IgD-negative memory B cell (primary cell): ENCODE data around the gene LDHAL6B. TPM values are rescaled to one million over a fixed set of nuclear protein-coding genes. Genes with fewer than 3 reads are reported as not detected.
A peak's percentile ranks its signal among the peaks of the same experiment; 100 is the strongest.

ENCODE experiments used
- H3K27ac Mint-ChIP-seq, 3 donors: one replicate each; pipeline ENCODE4 v1.8.0; 2020 to 2022; ENCODE audit warnings: mild to moderate bottlenecking in 3 of 3, mixed read lengths in 3 of 3, moderate library complexity in 1 of 3
- H3K27me3 Mint-ChIP-seq: one replicate; pipeline ENCODE4 v1.8.0; 2021; ENCODE audit warnings: mixed read lengths
- H3K36me3 Mint-ChIP-seq: one replicate; pipeline ENCODE4 v1.8.0; 2020; ENCODE audit warnings: mild to moderate bottlenecking, mixed read lengths
- H3K4me1 Mint-ChIP-seq, 3 donors: one replicate each; pipeline ENCODE4 v1.8.0; 2020 to 2022; ENCODE audit warnings: mixed read lengths in 3 of 3, mild to moderate bottlenecking in 1 of 3
- H3K4me3 Mint-ChIP-seq, 4 donors: one replicate each; pipeline ENCODE4 v1.8.0; 2020 to 2022; ENCODE audit warnings: mild to moderate bottlenecking in 4 of 4, mixed read lengths in 4 of 4, moderate library complexity in 3 of 4
- H3K9me3 Mint-ChIP-seq, 3 donors: one replicate each; pipeline ENCODE4 v1.8.0; 2020 to 2021; ENCODE audit warnings: mixed read lengths in 3 of 3, mild to moderate bottlenecking in 1 of 3
- polyA plus RNA-seq: library from polyadenylated mRNA; unstranded; fragments of 300-500 nt; fragmentation: Illumina TruSeq; gene quantifications from one replicate; pipeline ENCODE4 v1.2.3, GENCODE V29; 2021

Gene LDHAL6B
- polyA plus RNA-seq, 1 donor from 2014 or later: not detected

DNA sequence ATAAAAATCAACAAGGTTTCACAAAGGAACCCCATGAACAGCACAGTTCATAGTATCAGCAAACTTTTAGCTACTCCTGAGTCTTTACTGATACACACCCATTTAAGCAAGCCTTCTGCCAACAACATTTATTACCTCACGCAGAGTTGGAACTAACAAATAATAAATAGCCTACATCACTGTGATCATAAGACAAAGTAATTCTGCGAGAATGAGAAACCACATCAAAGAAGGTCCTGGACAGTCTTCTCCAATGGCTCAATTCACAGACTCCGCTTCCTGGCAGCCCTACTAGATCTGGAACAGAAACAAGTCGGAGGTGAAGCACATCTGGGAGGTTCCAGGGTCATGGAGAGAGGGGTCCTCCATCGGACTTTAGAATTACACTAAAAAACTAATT lies 37.0 kb downstream of the LDHAL6B start:
- Mint-ChIP-seq H3K27me3 (no peaks in the 10 kb centered on the region), H3K9me3 (no peaks in the 10 kb centered on the region), H3K27ac (no peak overlapping the region), H3K4me1 (peaks cover 11 to 26% (median 13%) of the 10 kb centered on the region in 3 donors), H3K4me3 (no peak overlapping the region), H3K36me3 (peaks cover 4% of the 10 kb centered on the region)

DNA sequence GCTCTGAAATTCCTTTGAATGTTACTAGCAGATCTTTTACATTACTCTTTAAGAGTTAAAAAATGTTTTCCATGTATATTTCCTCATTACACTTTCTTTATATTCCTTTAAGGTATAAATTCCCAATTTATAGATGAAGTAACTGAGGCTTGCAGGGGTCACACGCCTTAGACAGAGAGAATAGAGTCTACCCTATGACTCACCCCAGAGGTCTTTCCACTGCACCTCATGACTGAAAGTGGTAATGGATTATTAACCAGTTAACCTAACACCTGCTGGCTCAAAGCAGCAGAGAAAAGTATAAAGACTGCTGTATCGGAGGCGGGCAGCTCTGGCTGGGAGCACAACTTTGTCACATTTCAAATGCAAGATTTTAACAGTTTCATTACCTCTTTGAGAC lies 37.7 kb downstream of the LDHAL6B start:
- peaks cover 11 to 28% (median 12%) of the 10 kb centered on the region in 3 donors for H3K4me1 Mint-ChIP-seq

DNA sequence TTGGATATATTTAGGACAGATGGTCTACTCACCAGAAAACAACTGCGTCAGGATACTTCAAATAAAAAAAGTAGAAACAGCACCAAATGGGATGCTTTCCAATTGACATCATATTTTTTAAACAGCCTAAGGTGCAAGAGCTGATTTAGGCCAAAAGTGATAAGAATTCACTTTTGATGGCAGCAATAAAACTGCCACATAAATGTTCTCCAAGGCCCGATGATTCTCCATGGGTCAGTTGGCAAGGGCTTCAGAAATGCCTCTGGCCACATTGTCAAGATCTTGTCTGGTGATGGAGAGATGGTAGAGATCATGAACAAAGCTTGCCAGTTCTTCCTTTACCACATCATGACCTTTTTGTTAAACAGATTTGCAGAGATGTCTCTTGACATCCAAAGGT lies 38.9 kb downstream of the LDHAL6B start:
- Mint-ChIP-seq H3K9me3 (no peaks in the 10 kb centered on the region), H3K4me1 (peaks cover 20 to 32% (median 22%) of the 10 kb centered on the region in 3 donors), H3K27ac (no peak overlapping the region), H3K36me3 (peaks cover 4% of the 10 kb centered on the region), H3K27me3 (peaks cover 4% of the 10 kb centered on the region), H3K4me3 (no peak overlapping the region)

More for the DNA sequence above, 37.7 kb downstream of the LDHAL6B start:
- Mint-ChIP-seq H3K4me3 (no peak overlapping the region), H3K9me3 (no peaks in the 10 kb centered on the region), H3K36me3 (peaks cover 4% of the 10 kb centered on the region), H3K27ac (no peak overlapping the region), H3K27me3 (no peaks in the 10 kb centered on the region)

DNA sequence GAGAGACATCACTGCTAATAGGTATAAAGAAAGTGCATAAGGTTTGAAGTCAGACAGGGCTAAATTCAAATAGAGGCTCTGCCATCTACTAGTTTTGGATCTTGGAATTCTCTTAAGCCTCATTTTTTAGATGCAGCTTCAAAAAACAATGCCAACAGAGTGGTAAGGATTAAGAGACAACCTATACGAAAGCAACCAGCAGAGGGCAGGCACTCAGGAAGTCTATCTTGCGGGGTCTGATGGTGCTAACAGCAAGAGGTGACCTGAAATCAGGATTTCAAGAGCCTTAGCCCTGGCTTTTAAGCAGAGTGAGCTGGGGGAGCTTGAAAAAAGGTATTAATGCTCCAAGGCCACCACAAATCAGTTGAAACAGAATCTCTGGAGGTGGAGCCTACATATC lies 40.7 kb downstream of the LDHAL6B start:
- peaks cover 29 to 43% (median 29%) of the 10 kb centered on the region in 3 donors for H3K4me1 Mint-ChIP-seq
- peak overlapping the region in 1 of 4 donors; percentile 55 for H3K4me3 Mint-ChIP-seq
- peaks cover 2% of the 10 kb centered on the region for H3K36me3 Mint-ChIP-seq
- peak overlapping the region in 1 of 3 donors; percentile 56 for H3K27ac Mint-ChIP-seq
- H3K27me3 Mint-ChIP-seq: peaks cover 4% of the 10 kb centered on the region
- H3K9me3 Mint-ChIP-seq: no peaks in the 10 kb centered on the region

DNA sequence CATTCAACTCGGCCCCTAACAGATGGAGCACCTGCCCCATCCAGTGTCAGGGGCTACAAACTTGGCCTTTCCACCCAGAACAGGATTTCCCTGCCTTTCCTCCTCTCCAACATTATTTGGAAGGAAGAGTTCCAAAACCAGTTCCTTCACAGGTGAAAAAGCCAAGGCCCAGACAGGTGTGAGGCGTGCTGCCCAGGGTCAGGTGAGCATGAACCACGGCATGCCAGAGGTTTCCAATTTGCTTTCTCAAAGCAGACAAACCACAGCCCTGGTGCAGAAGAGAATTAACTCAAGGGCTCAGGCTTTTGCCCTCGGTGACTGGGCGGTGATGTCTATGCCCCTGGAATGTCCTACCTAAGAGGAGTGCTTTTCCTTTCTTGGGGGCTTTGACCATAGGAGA lies 43.2 kb downstream of the LDHAL6B start:
- Mint-ChIP-seq H3K9me3 (no peaks in the 10 kb centered on the region), H3K36me3 (peaks cover 4% of the 10 kb centered on the region), H3K27me3 (peaks cover 6% of the 10 kb centered on the region), H3K27ac (peak overlapping the region in 1 of 3 donors; percentile 85), H3K4me3 (peak overlapping the region in 3 of 4 donors; percentile 48 to 87 (median 49)), H3K4me1 (peaks cover 33 to 41% (median 37%) of the 10 kb centered on the region in 3 donors)

DNA sequence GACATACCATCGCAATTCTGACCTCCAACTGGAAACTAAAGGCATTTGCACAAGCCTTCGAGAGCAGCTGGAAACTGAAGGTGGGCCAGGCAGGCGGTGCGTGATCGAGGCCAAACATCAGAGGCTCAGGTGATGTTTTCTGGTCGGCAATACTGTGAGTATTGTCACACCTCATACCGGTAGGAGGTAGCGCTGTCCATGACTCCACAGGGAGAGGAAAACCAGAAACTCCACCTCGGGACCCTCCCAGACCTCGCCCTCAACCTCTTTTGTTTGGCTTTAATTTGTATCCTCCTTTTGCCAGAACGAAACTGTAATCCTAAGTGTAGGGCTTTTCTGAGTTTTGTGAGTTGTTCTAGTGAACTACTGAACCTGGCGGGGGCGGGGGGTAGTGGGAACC lies 43.6 kb downstream of the LDHAL6B start:
- peaks cover 33 to 41% (median 37%) of the 10 kb centered on the region in 3 donors for H3K4me1 Mint-ChIP-seq
- H3K4me3 Mint-ChIP-seq: peak overlapping the region in 3 of 4 donors; percentile 25 to 87 (median 48)
- H3K9me3 Mint-ChIP-seq: no peaks in the 10 kb centered on the region
- H3K36me3 Mint-ChIP-seq: peaks cover 4% of the 10 kb centered on the region
- peak overlapping the region in 1 of 3 donors; percentile 85 for H3K27ac Mint-ChIP-seq
- peaks cover 6% of the 10 kb centered on the region for H3K27me3 Mint-ChIP-seq

DNA sequence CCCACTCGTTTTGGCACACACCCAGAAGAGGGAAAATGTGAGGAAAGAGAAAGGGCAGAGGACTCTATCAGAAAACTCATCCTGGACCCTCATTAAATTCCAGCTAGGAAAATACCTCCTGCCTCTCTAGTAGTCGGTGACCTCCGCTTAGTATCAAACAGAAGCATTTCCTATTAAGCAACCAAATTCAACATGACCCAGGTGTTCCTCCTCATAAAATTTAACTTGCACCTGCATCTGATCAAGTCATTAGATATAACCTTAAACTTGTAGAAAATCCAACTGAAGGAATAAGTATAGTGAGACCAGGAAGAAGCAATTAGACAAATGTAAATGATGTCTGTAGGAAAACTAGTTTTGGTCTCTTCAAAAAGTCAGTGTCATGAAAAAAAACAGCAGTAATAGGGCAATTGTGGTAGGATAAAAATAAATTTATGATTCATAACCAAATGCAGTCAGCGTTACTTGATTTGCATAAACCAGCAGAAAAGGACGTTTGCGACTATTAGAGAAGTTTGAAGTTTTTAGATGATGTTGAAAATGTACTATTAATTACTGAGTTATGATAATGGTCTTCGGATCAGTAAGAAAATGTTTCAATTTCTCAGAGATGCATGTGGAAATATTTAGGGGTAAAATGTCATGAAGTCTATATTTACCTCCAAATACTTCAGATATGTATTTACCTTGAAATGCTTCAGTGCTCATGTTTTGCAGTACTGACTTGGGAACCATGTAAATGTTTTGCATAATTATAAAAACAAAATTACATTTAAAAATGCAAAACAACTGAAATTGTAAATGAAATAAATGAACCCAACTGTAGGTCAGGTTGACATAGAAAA lies 44.6 kb downstream of the LDHAL6B start:
- Mint-ChIP-seq H3K4me1 (peaks cover 33 to 46% (median 35%) of the 10 kb centered on the region in 3 donors), H3K4me3 (peak overlapping the region; percentile 62 to 93 (median 78)), H3K36me3 (peaks cover 4% of the 10 kb centered on the region), H3K27me3 (peaks cover 6% of the 10 kb centered on the region), H3K27ac (peak overlapping the region; percentile 64 to 90 (median 84)), H3K9me3 (no peaks in the 10 kb centered on the region)

DNA sequence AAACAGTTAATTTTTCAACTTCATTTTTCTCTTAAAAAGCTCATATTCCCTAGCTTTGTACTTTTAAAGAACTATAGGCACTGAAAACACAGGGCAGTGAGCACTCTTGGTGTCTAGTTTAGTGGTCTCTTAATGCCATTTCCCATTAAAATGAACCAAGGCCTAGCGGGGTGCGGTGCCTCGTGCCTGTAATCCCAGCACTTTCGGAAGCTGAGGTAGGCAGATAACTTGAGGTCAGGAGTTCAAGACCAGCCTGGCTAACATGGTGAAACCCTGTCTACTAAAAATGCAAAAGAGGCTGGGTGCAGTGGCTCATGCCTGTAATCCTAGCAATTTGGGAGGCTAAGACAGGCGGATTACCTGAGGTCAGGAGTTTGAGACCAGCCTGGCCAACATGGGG lies 45.5 kb downstream of the LDHAL6B start:
- peaks cover 4% of the 10 kb centered on the region for H3K36me3 Mint-ChIP-seq
- H3K9me3 Mint-ChIP-seq: no peaks in the 10 kb centered on the region
- H3K27me3 Mint-ChIP-seq: peaks cover 6% of the 10 kb centered on the region
- H3K27ac Mint-ChIP-seq: peak overlapping the region in 1 of 3 donors; percentile 81
- H3K4me3 Mint-ChIP-seq: peak overlapping the region in 2 of 4 donors; percentile 9 to 65
- H3K4me1 Mint-ChIP-seq: peaks cover 33 to 45% (median 35%) of the 10 kb centered on the region in 3 donors

DNA sequence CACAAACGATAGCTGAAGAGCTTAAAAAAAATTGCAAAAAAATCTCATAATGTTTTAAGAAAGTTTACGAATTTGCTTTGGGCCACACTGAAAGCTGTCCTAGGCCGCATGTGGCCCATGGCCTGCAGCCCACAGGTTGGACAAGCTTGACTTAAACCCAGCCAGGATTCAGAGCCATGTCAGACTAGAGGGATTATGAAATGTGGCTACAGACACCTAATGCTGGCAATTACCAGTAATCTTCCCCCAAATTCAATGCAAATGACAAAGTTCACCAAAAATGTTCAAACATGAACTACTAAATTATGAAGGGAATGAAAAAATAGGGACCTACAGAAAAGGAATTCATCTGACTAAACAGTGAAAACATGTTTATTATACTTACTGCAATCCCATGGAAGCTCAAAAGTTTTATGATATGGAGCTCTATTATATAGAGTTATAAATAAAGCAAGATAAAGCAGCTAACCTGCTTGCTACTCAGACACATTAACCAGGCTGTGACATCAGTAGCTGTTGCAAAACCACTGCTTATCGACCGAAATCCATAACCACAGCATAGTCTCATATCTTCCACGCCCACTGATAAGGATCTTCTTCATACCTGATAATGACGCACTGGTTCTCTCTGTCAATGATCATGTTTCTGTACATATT lies 49.2 kb downstream of the LDHAL6B start:
- H3K4me1 Mint-ChIP-seq: peaks cover 14 to 33% (median 19%) of the 10 kb centered on the region in 3 donors

DNA sequence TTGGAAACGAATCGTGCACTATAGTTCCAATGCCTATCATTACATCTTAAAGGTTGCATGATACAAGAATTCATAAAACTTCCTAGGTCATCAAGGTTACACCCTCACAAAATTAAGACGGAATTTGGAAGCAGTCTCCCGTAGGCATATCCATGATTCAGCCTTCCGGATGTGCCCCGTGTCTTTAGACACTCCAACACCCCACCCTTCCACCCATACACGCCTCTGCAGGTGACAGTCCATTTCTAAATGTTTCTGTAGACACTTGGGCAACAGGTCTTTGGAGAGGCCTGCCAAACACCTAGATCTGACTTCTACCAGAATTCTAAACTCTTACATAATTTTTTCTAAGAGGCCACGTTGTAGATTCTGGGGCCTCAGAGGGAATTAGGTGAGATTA lies 49.8 kb downstream of the LDHAL6B start:
- Mint-ChIP-seq H3K9me3 (no peaks in the 10 kb centered on the region), H3K27me3 (peaks cover 2% of the 10 kb centered on the region), H3K4me3 (no peak overlapping the region), H3K4me1 (peaks cover 9 to 30% (median 14%) of the 10 kb centered on the region in 3 donors), H3K36me3 (peaks cover 6% of the 10 kb centered on the region), H3K27ac (no peak overlapping the region)

More for the DNA sequence above, 49.2 kb downstream of the LDHAL6B start:
- Mint-ChIP-seq H3K36me3 (peaks cover 6% of the 10 kb centered on the region), H3K4me3 (no peak overlapping the region), H3K9me3 (no peaks in the 10 kb centered on the region), H3K27ac (no peak overlapping the region), H3K27me3 (peaks cover 2% of the 10 kb centered on the region)

DNA sequence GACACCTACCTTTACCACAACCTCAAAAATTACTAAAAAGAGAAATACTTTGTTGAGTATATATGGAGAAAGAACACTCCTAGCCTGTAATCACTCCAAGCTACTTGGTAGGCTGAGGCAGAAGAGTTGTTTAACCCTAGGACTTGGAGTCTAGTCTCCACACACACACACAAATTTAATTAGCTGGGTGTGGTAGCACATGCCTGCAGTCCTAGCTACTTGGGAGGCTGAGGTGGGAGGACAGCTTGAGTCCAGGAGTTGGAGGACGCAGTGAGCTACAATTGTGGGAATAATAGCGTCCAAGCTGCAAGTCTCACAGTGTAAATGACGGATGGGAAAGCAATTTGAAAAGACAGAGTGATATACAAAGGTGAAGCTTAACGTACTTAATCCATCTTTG lies 50.5 kb downstream of the LDHAL6B start:
- H3K36me3 Mint-ChIP-seq: peaks cover 6% of the 10 kb centered on the region
- no peaks in the 10 kb centered on the region for H3K9me3 Mint-ChIP-seq
- no peak overlapping the region for H3K4me3 Mint-ChIP-seq
- H3K4me1 Mint-ChIP-seq: peaks cover 7 to 29% (median 11%) of the 10 kb centered on the region in 3 donors
- peaks cover 2% of the 10 kb centered on the region for H3K27me3 Mint-ChIP-seq
- no peak overlapping the region for H3K27ac Mint-ChIP-seq

Other genes starting within 250 kb of the LDHAL6B start
- gene RNF111, start 219.2 kb upstream of the LDHAL6B start, polyA plus RNA-seq: 25.3 TPM
- gene CCNB2, start 101.7 kb upstream of the LDHAL6B start, polyA plus RNA-seq: 0.79 TPM
- 27.4 TPM for gene MYO1E, start 166.0 kb downstream of the LDHAL6B start, polyA plus RNA-seq
- gene FAM81A, start 231.3 kb downstream of the LDHAL6B start, polyA plus RNA-seq: 0.26 TPM